Measurements from ENCODE around the gene HDAC4. TPM values are rescaled to one million over a fixed set of nuclear protein-coding genes. Genes with fewer than 3 reads are reported as not detected.

Gene HDAC4
- polyA plus RNA-seq, 1 experiment = 8.9 TPM

- Histone ChIP-seq H3K27ac (ENCODE audit: low read depth, low read length) (no peak overlapping the region), H3K27me3 (ENCODE audit: control insufficient read depth, insufficient read depth, low read length) (no peaks in the 10 kb centered on the region), H3K4me3 (ENCODE audit: low read depth, low read length) (no peak overlapping the region), H3K9me3 (ENCODE audit: control insufficient read depth, insufficient read depth, low read length) (peaks cover 10% of the 10 kb centered on the region; the same call in 1 of the 2 replicates)
- POLR2A ChIA-PET = no interaction called here
- TF ChIP-seq, protein P1, sequence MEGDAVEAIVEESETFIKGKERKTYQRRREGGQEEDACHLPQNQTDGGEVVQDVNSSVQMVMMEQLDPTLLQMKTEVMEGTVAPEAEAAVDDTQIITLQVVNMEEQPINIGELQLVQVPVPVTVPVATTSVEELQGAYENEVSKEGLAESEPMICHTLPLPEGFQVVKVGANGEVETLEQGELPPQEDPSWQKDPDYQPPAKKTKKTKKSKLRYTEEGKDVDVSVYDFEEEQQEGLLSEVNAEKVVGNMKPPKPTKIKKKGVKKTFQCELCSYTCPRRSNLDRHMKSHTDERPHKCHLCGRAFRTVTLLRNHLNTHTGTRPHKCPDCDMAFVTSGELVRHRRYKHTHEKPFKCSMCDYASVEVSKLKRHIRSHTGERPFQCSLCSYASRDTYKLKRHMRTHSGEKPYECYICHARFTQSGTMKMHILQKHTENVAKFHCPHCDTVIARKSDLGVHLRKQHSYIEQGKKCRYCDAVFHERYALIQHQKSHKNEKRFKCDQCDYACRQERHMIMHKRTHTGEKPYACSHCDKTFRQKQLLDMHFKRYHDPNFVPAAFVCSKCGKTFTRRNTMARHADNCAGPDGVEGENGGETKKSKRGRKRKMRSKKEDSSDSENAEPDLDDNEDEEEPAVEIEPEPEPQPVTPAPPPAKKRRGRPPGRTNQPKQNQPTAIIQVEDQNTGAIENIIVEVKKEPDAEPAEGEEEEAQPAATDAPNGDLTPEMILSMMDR (IDR thresholded peaks at IDR 0.05; ENCODE audit: low read depth, low read length) = no peak
- CTCF ChIA-PET = no interaction called here
- DNase-seq (ENCODE audit: low read depth, low spot score) = no peak
Observed at GRCh38 chr2:239064891-239065290, 335.9 kb downstream of the HDAC4 start.

DNA sequence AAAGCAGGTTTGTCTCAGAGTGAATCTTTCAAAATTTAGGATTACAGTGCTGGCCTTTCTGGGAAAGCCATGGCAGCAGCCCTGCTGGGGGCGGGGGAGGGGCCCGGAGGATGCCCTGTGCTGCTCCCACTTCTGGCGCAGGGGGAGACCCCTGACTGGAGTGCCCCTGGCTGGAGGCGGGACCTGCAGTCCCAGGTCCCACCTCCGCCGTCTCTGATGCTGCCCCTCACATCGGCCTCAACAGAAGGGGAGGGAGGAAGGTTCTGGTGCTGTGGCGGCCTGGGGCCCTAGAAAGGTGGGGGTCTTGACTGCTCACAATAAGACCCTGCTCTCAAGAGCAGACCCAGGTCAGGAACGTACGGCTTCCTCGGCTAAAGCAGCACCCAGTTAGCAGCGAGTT lies 336.6 kb downstream of the HDAC4 start:
- H3K27me3 ChIP-seq (ENCODE audit: control insufficient read depth, insufficient read depth, low read length) = no peaks in the 10 kb centered on the region
- TF ChIP-seq, protein P1 (IDR thresholded peaks at IDR 0.05; ENCODE audit: low read depth, low read length) = no peak
- CTCF ChIA-PET = no interaction called here
- peaks cover 8% of the 10 kb centered on the region; the same call in 1 of the 2 replicates for H3K9me3 ChIP-seq (ENCODE audit: control insufficient read depth, insufficient read depth, low read length)
- H3K27ac ChIP-seq (ENCODE audit: low read depth, low read length) = no peak overlapping the region
- H3K4me3 ChIP-seq (ENCODE audit: low read depth, low read length) = no peak overlapping the region
- POLR2A ChIA-PET = no interaction called here
- no peak for DNase-seq (ENCODE audit: low read depth, low spot score)

DNA sequence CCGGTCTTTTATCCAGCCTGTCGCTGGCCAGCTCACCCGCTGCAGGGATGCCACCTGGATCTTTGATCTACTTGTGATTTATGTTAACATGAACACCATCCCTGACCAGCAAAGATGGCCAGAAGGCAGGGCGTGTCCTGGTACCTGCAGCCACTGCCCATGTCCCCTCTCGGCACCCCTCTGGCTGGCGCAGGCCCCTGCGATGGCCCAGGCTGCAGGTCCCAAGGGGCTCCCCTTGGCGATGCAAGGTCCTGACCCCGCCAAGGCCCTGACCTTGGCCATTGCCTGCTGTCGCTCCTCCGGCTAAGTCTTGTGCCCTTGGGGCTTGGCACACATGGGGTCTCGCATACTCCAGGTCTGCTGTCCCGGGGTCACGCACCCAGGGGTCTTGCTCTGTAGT lies 338.1 kb downstream of the HDAC4 start:
- H3K27me3 ChIP-seq (ENCODE audit: control insufficient read depth, insufficient read depth, low read length) = no peaks in the 10 kb centered on the region
- DNase-seq (ENCODE audit: low read depth, low spot score) = no peak
- H3K9me3 ChIP-seq (ENCODE audit: control insufficient read depth, insufficient read depth, low read length) = no peaks in the 10 kb centered on the region; the same call in 1 of the 2 replicates
- TF ChIP-seq, protein P1 (IDR thresholded peaks at IDR 0.05; ENCODE audit: low read depth, low read length) = no peak
- ChIA-PET POLR2A (no interaction called here), CTCF (no interaction called here)
- no peak overlapping the region for H3K4me3 ChIP-seq (ENCODE audit: low read depth, low read length)
- no peak overlapping the region for H3K27ac ChIP-seq (ENCODE audit: low read depth, low read length)

DNA sequence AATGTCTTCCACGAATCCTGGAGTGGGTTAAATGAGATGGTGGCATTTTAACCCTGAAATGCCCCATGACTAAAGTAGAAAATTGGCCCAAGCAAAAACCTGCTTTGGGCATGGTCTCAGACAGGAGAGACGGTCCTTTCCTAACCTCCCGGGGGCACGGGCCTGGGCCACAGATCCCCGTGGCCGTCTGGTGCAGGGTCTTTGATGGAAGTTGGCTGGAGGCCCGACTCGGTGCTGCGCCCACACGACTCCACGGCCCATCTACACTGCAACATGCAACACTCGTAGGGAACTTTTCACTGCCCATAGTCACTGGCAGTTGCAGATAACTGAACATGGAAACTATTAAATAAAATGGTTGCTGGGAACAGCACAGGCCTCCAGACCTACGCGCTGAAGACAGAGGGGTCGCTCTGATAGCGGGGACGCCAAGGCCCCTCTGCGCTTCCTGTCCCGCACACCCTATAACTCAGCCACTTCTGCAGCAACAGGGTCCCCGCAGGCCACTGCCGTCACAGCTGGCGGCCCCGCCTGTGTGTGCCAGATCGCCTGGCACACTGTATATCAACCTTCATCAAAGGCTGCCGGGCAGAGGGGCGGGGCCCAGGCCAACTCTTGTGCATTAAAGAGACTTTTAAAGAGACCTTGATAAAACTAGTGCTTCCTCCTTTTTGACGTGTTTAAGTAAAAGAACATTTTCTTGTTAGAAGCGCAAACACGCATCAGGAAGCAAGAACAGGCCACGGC lies 338.8 kb downstream of the HDAC4 start:
- ChIA-PET CTCF (no interaction called here), POLR2A (no interaction called here)
- no peak overlapping the region for H3K27ac ChIP-seq (ENCODE audit: low read depth, low read length)
- no peak overlapping the region for H3K4me3 ChIP-seq (ENCODE audit: low read depth, low read length)
- no peak for DNase-seq (ENCODE audit: low read depth, low spot score)
- TF ChIP-seq, protein P1 (IDR thresholded peaks at IDR 0.05; ENCODE audit: low read depth, low read length) = no peak
- H3K27me3 ChIP-seq (ENCODE audit: control insufficient read depth, insufficient read depth, low read length) = no peaks in the 10 kb centered on the region
- H3K9me3 ChIP-seq (ENCODE audit: control insufficient read depth, insufficient read depth, low read length) = no peaks in the 10 kb centered on the region; the same call in 1 of the 2 replicates

- peaks cover 5% of the 10 kb centered on the region; the same call in 1 of the 2 replicates for H3K9me3 ChIP-seq (ENCODE audit: control insufficient read depth, insufficient read depth, low read length)
- no peak for DNase-seq (ENCODE audit: low read depth, low spot score)
- ChIA-PET CTCF (no interaction called here), POLR2A (no interaction called here)
- H3K27me3 ChIP-seq (ENCODE audit: control insufficient read depth, insufficient read depth, low read length) = no peaks in the 10 kb centered on the region
- no peak overlapping the region for H3K4me3 ChIP-seq (ENCODE audit: low read depth, low read length)
- TF ChIP-seq, protein P1 (IDR thresholded peaks at IDR 0.05; ENCODE audit: low read depth, low read length) = no peak
- no peak overlapping the region for H3K27ac ChIP-seq (ENCODE audit: low read depth, low read length)
Observed at GRCh38 chr2:239061121-239061666, 339.6 kb downstream of the HDAC4 start.

Measured in AG04450 (cell line).